ENCODE results near the gene SP140. TPM values are rescaled to one million over a fixed set of nuclear protein-coding genes. Genes with fewer than 3 reads are reported as not detected.

SP140 gene
- total and polyA plus RNA-seq, 2 of the 8 experiments (the other 6 are each of a cell fraction or from before 2014, with no cell fraction given): 0.23 to 1.3 TPM

GRCh38 chr2:230203110-230203676, 22.3 kb upstream of the SP140 start:
- Histone ChIP-seq H3K23me2 (ENCODE audit: low read depth, low read length) (no peaks in the 10 kb centered on the region), H4K91ac (replicated peaks; ENCODE audit: insufficient read length, low read length) (no peak overlapping the region), H2BK15ac (ENCODE audit: low read length) (no peak overlapping the region), H3K27ac (ENCODE audit: low read depth, low read length) (no peak overlapping the region), H2AK5ac (ENCODE audit: low read depth, low read length) (no peak overlapping the region), H3K27me3 (replicated peaks in 1 of 4; ENCODE audit: control insufficient read depth in 3 of 4, extremely low read depth in 1 of 4, insufficient read depth in 3 of 4, low read length in 3 of 4) (no peaks in the 10 kb centered on the region), H3K4ac (replicated peaks; ENCODE audit: insufficient read length, low read depth, low read length) (no peak overlapping the region), H3K56ac (replicated peaks; ENCODE audit: insufficient read length, low read depth, low read length) (no peak overlapping the region), H3K9me3 (ENCODE audit: insufficient read depth in 2 of 2, low read depth in 1 of 2, low read length in 1 of 2) (no peaks in the 10 kb centered on the region), H2BK12ac (ENCODE audit: low read depth, low read length) (no peak overlapping the region), H3K4me3 (ENCODE audit: extremely low read depth in 1 of 4, insufficient read depth in 2 of 4, low read depth in 3 of 4, low read length in 4 of 4) (no peak overlapping the region), H2AFZ (ENCODE audit: low read length) (no peak overlapping the region), H3K4me1 (replicated peaks in 1 of 4; ENCODE audit: control insufficient read depth in 3 of 4, insufficient read depth in 4 of 4, low read length in 3 of 4) (no peaks in the 10 kb centered on the region), H3K9ac (replicated peaks in 1 of 4; ENCODE audit: extremely low read depth in 1 of 4, low read depth in 3 of 4, low read length in 3 of 4) (no peak overlapping the region), H4K20me1 (replicated peaks in 1 of 2; ENCODE audit: control insufficient read depth in 1 of 2, insufficient read depth in 2 of 2, low read length in 2 of 2) (no peaks in the 10 kb centered on the region), H3K4me2 (ENCODE audit: insufficient read depth in 1 of 2, low read depth in 2 of 2, low read length in 2 of 2) (no peak overlapping the region), H3K79me2 (ENCODE audit: control insufficient read depth in 1 of 2, insufficient read depth in 2 of 2, low read length in 2 of 2) (no peaks in the 10 kb centered on the region), H2BK5ac (ENCODE audit: low read depth, low read length) (no peak overlapping the region), H2BK20ac (ENCODE audit: low read length) (no peak overlapping the region), H3K18ac (ENCODE audit: extremely low read depth, low read length) (no peak overlapping the region), H3K79me1 (ENCODE audit: low read depth, low read length) (no peaks in the 10 kb centered on the region), H3K36me3 (ENCODE audit: control insufficient read depth in 2 of 4, insufficient read depth in 4 of 4, low read length in 3 of 4) (no peaks in the 10 kb centered on the region), H2BK120ac (replicated peaks; ENCODE audit: low read depth, low read length) (no peak overlapping the region), H4K8ac (ENCODE audit: extremely low read depth, insufficient read depth, low read length) (no peak overlapping the region), H3K14ac (ENCODE audit: insufficient read length) (no peak overlapping the region), H4K5ac (ENCODE audit: insufficient read length, low read depth, low read length) (no peak overlapping the region), H3K23ac (ENCODE audit: insufficient read length) (no peak overlapping the region)
- FAIRE-seq (no peak), DNase-seq (ENCODE audit: low read depth in 1 of 2, low spot score in 2 of 2) (no peak)
- ChIA-PET CTCF (ENCODE audit: partially characterized antibody) (interaction anchor here (0.6 to 0.7 kb wide), 3 partner anchors 118 to 473 kb away, joined by 3 to 5 read pairs (median 5); no protein-coding TSS in a partner anchor), POLR2A (ENCODE audit: partially characterized antibody) (no interaction called here)
- 91% methylated on average over 15 of the region's 15 CpGs; no CpG with 5 or more reads in 1 of the 2 experiments for WGBS, 2 experiments (ENCODE audit: extremely low coverage in 1 of 2, insufficient coverage in 1 of 2, insufficient read length in 1 of 2, insufficient replicate concordance in 2 of 2, low coverage in 1 of 2, low lambda C conversion rate in 2 of 2, missing lambda C conversion rate in 1 of 2)
- no peak for TF ChIP-seq GTF2F1 (IDR thresholded peaks at IDR 0.05; ENCODE audit: borderline replicate concordance, low read depth, low read length)
- TF ChIP-seq SP1 (IDR thresholded peaks at IDR 0.05; ENCODE audit: low read depth, low read length): no peak
- TF ChIP-seq BRCA1 (IDR thresholded peaks at IDR 0.05; ENCODE audit: low read depth, low read length): no peak
- TF ChIP-seq NRF1 (IDR thresholded peaks at IDR 0.05; ENCODE audit: low read depth, low read length): no peak
- TF ChIP-seq SRF (IDR thresholded peaks at IDR 0.05; ENCODE audit: low read depth, low read length): no peak
- no peak for TF ChIP-seq JUND (IDR thresholded peaks at IDR 0.05; ENCODE audit: low read length)
- no peak for TF ChIP-seq EP300 (IDR thresholded peaks at IDR 0.05; ENCODE audit: borderline replicate concordance in 1 of 2, low read depth in 2 of 2, low read length in 2 of 2)
- no peak for TF ChIP-seq HDAC2 (IDR thresholded peaks at IDR 0.05; ENCODE audit: borderline replicate concordance in 1 of 2, low read depth in 2 of 2, low read length in 2 of 2)
